ACHN (cell line): Measurements from ENCODE around the gene GRWD1.
"Not testable (repeated sequence)": the region's sequence is repeated elsewhere in the genome, so short reads cannot be mapped to it uniquely, and the experiment has no call there.

Experiments used
- DNase-seq: peaks from one replicate; pipeline ENCODE4 v3.0.0-alpha.2; 2015
- in situ Hi-C: cut with HindIII; loops from 2 replicates; pipeline ENCODE4 v1.10.0; 2017; ENCODE audit warnings: low sequenced_read_pairs, low pct_ligation_motif_present, low pct_unique_long_range_greater_than_20kb

The GRWD1 gene

GRCh38 chr19:48488478-48488877 lies 42.7 kb downstream of the GRWD1 start:
- DNase-seq, in situ Hi-C loops: not testable (repeated sequence)

- in situ Hi-C loops = no loop called here
- peak; percentile 61 for DNase-seq
These were observed 43.9 kb downstream of the GRWD1 start for GRCh38 chr19:48489608-48490216.

- DNase-seq = peak; percentile 51
These were observed 45.4 kb downstream of the GRWD1 start for GRCh38 chr19:48490981-48491792.

GRCh38 chr19:48491793-48492123 lies 46.0 kb downstream of the GRWD1 start:
- in situ Hi-C loops = no loop called here
- no peak for DNase-seq

More at GRCh38 chr19:48490981-48491792, 45.4 kb downstream of the GRWD1 start:
- in situ Hi-C loops = no loop called here

GRCh38 chr19:48492925-48493717 lies 47.3 kb downstream of the GRWD1 start:
- DNase-seq = peak; percentile 94
- in situ Hi-C loops = no loop called here

- no peak for DNase-seq
- in situ Hi-C loops = no loop called here
These were observed 48.1 kb downstream of the GRWD1 start for GRCh38 chr19:48493718-48494401.

- in situ Hi-C loops = no loop called here
- no peak for DNase-seq
These were observed 49.6 kb downstream of the GRWD1 start for GRCh38 chr19:48495396-48495795.

GRCh38 chr19:48496959-48497727 lies 51.4 kb downstream of the GRWD1 start:
- DNase-seq = no peak
- in situ Hi-C loops = no loop called here

GRCh38 chr19:48497728-48498594 lies 52.2 kb downstream of the GRWD1 start:
- in situ Hi-C loops = no loop called here
- DNase-seq = no peak

- no peak for DNase-seq
- in situ Hi-C loops = no loop called here
These were observed 53.0 kb downstream of the GRWD1 start for GRCh38 chr19:48498595-48499311.

GRCh38 chr19:48499316-48500090 lies 53.7 kb downstream of the GRWD1 start:
- DNase-seq = no peak
- in situ Hi-C loops = no loop called here

GRCh38 chr19:48500830-48501493 lies 55.2 kb downstream of the GRWD1 start:
- in situ Hi-C loops = no loop called here
- DNase-seq = no peak

GRCh38 chr19:48501494-48502349 lies 55.9 kb downstream of the GRWD1 start:
- peak; percentile 72 for DNase-seq
- in situ Hi-C loops = no loop called here

- in situ Hi-C loops = no loop called here
- DNase-seq = no peak
These were observed 56.7 kb downstream of the GRWD1 start for GRCh38 chr19:48502350-48503018.
